GM23338 (cell line): ENCODE results near the gene EEIG2.

Experiments
- CREB1 ChIP-seq: fragments of 250-450 bp; sonication (Bioruptor Pico); IDR thresholded peaks from 2 replicates; pipeline ENCODE4 v1.5.0; 2020; ENCODE audit warnings: low read depth, mild to moderate bottlenecking, moderate library complexity
- EZH2 ChIP-seq: fragments of 200-600 bp; sonication (generic); IDR thresholded peaks from one replicate; pipeline ENCODE4 v1.8.0; 2017; ENCODE audit warnings: antibody characterized with exemption, mild to moderate bottlenecking, low read depth; ENCODE audit not compliant: unreplicated experiment
- EZH2phosphoT487 ChIP-seq: fragments of 200-600 bp; sonication (generic); IDR thresholded peaks from one replicate; pipeline ENCODE4 v1.8.1; 2018; ENCODE audit warnings: antibody characterized with exemption; ENCODE audit not compliant: unreplicated experiment
- JUNB ChIP-seq: IDR thresholded peaks from one replicate; pipeline ENCODE4 v1.6.1; 2016; ENCODE audit warnings: antibody characterized with exemption; ENCODE audit not compliant: unreplicated experiment
- NANOG ChIP-seq: IDR thresholded peaks from 2 replicates; pipeline ENCODE4 v1.6.1; 2016; ENCODE audit warnings: antibody characterized with exemption, borderline replicate concordance
- POLR2AphosphoS5 ChIP-seq: IDR thresholded peaks from 2 replicates; pipeline ENCODE4 v1.6.1; 2016; ENCODE audit warnings: antibody characterized with exemption, low read depth
- STAT1 ChIP-seq: IDR thresholded peaks from one replicate; pipeline ENCODE4 v1.6.1; 2016; ENCODE audit warnings: antibody characterized with exemption; ENCODE audit not compliant: unreplicated experiment
- ZNF114 ChIP-seq: fragments of 250-450 bp; sonication (Bioruptor Pico); IDR thresholded peaks from 2 replicates; pipeline ENCODE4 v1.5.0; 2020; ENCODE audit warnings: mild to moderate bottlenecking, moderate library complexity
- ZNF331 ChIP-seq: fragments of 250-450 bp; sonication (Bioruptor Pico); IDR thresholded peaks from 2 replicates; pipeline ENCODE4 v1.5.0; 2020; ENCODE audit warnings: low read depth, mild to moderate bottlenecking, moderate library complexity
- TF ChIP-seq, protein P1 (sequence below), 2 experiments: fragments of 200-600 bp in 1 of 2; sonication (generic) in 1 of 2; conservative IDR thresholded peaks; 2 replicates each; pipeline versions ENCODE4 v1.5.1 to v1.6.1; 2016 to 2017; ENCODE audit warnings: antibody characterized with exemption in 2 of 2, low read depth in 2 of 2, mild to moderate bottlenecking in 2 of 2, moderate library complexity in 1 of 2
- TF ChIP-seq, protein P2 (sequence below): IDR thresholded peaks from one replicate; pipeline ENCODE4 v1.6.1; 2018; ENCODE audit warnings: antibody characterized with exemption; ENCODE audit not compliant: unreplicated experiment
- TF ChIP-seq, protein P3 (sequence below): IDR thresholded peaks from 2 replicates; pipeline ENCODE4 v1.6.1; 2016; ENCODE audit warnings: antibody characterized with exemption
- TF ChIP-seq, protein P4 (sequence below): fragments of 250-450 bp; sonication (Bioruptor Pico); IDR thresholded peaks from 2 replicates; pipeline ENCODE4 v1.5.0; 2020; ENCODE audit warnings: mild to moderate bottlenecking, moderate library complexity

DNA sequence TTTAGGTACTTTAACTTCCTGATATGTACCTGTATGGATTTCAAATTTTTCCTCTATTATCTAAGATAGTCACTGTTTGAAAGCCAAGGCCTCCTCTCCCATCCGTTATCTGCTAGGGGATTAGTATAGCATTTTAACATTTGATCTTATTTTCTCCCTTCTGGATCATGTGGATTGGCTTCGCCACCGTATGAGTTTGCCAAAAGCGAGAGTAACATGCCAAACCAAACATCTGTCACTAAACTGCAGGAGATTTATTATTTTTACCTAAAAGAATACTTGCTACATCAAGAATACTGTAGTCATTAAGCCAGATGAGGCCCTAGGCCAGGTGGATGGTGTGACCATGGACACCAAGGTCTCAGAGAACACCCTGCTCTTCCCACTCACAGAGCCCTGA is 28.5 kb upstream of the EEIG2 start:
- TF ChIP-seq, protein P1, sequence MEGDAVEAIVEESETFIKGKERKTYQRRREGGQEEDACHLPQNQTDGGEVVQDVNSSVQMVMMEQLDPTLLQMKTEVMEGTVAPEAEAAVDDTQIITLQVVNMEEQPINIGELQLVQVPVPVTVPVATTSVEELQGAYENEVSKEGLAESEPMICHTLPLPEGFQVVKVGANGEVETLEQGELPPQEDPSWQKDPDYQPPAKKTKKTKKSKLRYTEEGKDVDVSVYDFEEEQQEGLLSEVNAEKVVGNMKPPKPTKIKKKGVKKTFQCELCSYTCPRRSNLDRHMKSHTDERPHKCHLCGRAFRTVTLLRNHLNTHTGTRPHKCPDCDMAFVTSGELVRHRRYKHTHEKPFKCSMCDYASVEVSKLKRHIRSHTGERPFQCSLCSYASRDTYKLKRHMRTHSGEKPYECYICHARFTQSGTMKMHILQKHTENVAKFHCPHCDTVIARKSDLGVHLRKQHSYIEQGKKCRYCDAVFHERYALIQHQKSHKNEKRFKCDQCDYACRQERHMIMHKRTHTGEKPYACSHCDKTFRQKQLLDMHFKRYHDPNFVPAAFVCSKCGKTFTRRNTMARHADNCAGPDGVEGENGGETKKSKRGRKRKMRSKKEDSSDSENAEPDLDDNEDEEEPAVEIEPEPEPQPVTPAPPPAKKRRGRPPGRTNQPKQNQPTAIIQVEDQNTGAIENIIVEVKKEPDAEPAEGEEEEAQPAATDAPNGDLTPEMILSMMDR (conservative IDR thresholded peaks at IDR 0.05; ENCODE audit: low read depth in 2 of 2) = no peak
- no peak for TF ChIP-seq EZH2
- no peak for TF ChIP-seq EZH2phosphoT487
- TF ChIP-seq POLR2AphosphoS5 = no peak
- TF ChIP-seq, protein P2, sequence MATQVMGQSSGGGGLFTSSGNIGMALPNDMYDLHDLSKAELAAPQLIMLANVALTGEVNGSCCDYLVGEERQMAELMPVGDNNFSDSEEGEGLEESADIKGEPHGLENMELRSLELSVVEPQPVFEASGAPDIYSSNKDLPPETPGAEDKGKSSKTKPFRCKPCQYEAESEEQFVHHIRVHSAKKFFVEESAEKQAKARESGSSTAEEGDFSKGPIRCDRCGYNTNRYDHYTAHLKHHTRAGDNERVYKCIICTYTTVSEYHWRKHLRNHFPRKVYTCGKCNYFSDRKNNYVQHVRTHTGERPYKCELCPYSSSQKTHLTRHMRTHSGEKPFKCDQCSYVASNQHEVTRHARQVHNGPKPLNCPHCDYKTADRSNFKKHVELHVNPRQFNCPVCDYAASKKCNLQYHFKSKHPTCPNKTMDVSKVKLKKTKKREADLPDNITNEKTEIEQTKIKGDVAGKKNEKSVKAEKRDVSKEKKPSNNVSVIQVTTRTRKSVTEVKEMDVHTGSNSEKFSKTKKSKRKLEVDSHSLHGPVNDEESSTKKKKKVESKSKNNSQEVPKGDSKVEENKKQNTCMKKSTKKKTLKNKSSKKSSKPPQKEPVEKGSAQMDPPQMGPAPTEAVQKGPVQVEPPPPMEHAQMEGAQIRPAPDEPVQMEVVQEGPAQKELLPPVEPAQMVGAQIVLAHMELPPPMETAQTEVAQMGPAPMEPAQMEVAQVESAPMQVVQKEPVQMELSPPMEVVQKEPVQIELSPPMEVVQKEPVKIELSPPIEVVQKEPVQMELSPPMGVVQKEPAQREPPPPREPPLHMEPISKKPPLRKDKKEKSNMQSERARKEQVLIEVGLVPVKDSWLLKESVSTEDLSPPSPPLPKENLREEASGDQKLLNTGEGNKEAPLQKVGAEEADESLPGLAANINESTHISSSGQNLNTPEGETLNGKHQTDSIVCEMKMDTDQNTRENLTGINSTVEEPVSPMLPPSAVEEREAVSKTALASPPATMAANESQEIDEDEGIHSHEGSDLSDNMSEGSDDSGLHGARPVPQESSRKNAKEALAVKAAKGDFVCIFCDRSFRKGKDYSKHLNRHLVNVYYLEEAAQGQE = no peak
- TF ChIP-seq, protein P3, sequence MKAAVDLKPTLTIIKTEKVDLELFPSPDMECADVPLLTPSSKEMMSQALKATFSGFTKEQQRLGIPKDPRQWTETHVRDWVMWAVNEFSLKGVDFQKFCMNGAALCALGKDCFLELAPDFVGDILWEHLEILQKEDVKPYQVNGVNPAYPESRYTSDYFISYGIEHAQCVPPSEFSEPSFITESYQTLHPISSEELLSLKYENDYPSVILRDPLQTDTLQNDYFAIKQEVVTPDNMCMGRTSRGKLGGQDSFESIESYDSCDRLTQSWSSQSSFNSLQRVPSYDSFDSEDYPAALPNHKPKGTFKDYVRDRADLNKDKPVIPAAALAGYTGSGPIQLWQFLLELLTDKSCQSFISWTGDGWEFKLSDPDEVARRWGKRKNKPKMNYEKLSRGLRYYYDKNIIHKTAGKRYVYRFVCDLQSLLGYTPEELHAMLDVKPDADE = no peak
- no peak for TF ChIP-seq STAT1
- no peak for TF ChIP-seq NANOG
- TF ChIP-seq JUNB = no peak
- no peak for TF ChIP-seq CREB1 (CRISPR knock-in tag)
- TF ChIP-seq, protein P4, sequence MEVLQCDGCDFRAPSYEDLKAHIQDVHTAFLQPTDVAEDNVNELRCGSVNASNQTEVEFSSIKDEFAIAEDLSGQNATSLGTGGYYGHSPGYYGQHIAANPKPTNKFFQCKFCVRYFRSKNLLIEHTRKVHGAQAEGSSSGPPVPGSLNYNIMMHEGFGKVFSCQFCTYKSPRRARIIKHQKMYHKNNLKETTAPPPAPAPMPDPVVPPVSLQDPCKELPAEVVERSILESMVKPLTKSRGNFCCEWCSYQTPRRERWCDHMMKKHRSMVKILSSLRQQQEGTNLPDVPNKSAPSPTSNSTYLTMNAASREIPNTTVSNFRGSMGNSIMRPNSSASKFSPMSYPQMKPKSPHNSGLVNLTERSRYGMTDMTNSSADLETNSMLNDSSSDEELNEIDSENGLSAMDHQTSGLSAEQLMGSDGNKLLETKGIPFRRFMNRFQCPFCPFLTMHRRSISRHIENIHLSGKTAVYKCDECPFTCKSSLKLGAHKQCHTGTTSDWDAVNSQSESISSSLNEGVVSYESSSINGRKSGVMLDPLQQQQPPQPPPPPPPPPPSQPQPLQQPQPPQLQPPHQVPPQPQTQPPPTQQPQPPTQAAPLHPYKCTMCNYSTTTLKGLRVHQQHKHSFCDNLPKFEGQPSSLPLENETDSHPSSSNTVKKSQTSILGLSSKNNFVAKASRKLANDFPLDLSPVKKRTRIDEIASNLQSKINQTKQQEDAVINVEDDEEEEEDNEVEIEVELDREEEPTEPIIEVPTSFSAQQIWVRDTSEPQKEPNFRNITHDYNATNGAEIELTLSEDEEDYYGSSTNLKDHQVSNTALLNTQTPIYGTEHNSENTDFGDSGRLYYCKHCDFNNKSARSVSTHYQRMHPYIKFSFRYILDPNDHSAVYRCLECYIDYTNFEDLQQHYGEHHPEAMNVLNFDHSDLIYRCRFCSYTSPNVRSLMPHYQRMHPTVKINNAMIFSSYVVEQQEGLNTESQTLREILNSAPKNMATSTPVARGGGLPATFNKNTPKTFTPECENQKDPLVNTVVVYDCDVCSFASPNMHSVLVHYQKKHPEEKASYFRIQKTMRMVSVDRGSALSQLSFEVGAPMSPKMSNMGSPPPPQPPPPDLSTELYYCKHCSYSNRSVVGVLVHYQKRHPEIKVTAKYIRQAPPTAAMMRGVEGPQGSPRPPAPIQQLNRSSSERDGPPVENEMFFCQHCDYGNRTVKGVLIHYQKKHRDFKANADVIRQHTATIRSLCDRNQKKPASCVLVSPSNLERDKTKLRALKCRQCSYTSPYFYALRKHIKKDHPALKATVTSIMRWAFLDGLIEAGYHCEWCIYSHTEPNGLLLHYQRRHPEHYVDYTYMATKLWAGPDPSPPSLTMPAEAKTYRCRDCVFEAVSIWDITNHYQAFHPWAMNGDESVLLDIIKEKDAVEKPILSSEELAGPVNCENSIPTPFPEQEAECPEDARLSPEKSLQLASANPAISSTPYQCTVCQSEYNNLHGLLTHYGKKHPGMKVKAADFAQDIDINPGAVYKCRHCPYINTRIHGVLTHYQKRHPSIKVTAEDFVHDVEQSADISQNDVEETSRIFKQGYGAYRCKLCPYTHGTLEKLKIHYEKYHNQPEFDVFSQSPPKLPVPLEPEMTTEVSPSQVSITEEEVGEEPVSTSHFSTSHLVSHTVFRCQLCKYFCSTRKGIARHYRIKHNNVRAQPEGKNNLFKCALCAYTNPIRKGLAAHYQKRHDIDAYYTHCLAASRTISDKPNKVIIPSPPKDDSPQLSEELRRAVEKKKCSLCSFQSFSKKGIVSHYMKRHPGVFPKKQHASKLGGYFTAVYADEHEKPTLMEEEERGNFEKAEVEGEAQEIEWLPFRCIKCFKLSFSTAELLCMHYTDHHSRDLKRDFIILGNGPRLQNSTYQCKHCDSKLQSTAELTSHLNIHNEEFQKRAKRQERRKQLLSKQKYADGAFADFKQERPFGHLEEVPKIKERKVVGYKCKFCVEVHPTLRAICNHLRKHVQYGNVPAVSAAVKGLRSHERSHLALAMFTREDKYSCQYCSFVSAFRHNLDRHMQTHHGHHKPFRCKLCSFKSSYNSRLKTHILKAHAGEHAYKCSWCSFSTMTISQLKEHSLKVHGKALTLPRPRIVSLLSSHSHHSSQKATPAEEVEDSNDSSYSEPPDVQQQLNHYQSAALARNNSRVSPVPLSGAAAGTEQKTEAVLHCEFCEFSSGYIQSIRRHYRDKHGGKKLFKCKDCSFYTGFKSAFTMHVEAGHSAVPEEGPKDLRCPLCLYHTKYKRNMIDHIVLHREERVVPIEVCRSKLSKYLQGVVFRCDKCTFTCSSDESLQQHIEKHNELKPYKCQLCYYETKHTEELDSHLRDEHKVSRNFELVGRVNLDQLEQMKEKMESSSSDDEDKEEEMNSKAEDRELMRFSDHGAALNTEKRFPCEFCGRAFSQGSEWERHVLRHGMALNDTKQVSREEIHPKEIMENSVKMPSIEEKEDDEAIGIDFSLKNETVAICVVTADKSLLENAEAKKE (CRISPR knock-in tag) = no peak
- no peak for TF ChIP-seq ZNF114 (CRISPR knock-in tag)
- TF ChIP-seq ZNF331 (CRISPR knock-in tag) = no peak
